ENCODE data around the gene ZDHHC14. TPM values are rescaled to one million over a fixed set of nuclear protein-coding genes. Genes with fewer than 3 reads are reported as not detected.
"Not testable (repeated sequence)": the region's sequence is repeated elsewhere in the genome, so short reads cannot be mapped to it uniquely, and the experiment has no call there.

ZDHHC14 gene
- total and polyA plus RNA-seq, 8 donors = 3.4 to 25.7 (median 7.4) TPM

- no peak for DNase-seq
- Histone ChIP-seq H3K27ac (peak overlapping the region in 4 of 5 donors; percentile 43 to 76 (median 54)), H3K9me3 (no peaks in the 10 kb centered on the region), H3K4me3 (no peak overlapping the region), H3K4me1 (peaks cover 0 to 27% (median 4%) of the 10 kb centered on the region in 4 donors), H3K27me3 (no peaks in the 10 kb centered on the region), H3K36me3 (no peaks in the 10 kb centered on the region)
- no peak for TF ChIP-seq EP300 (IDR thresholded peaks at IDR 0.05)
- no peak for TF ChIP-seq CTCF (IDR thresholded peaks at IDR 0.05)
- TF ChIP-seq POLR2AphosphoS5 (IDR thresholded peaks at IDR 0.05) = no peak
- no peak for TF ChIP-seq POLR2A (IDR thresholded peaks at IDR 0.05)
- intact Hi-C loops (cut with DNase I; ENCODE audit: low total_unique reads) = no loop called here
- WGBS, 5 donors = 80 to 93% (median 87%) methylated on average over 12 of the region's 12 CpGs
Measured at GRCh38 chr6:157716251-157716995, 335.4 kb downstream of the ZDHHC14 start.

DNA sequence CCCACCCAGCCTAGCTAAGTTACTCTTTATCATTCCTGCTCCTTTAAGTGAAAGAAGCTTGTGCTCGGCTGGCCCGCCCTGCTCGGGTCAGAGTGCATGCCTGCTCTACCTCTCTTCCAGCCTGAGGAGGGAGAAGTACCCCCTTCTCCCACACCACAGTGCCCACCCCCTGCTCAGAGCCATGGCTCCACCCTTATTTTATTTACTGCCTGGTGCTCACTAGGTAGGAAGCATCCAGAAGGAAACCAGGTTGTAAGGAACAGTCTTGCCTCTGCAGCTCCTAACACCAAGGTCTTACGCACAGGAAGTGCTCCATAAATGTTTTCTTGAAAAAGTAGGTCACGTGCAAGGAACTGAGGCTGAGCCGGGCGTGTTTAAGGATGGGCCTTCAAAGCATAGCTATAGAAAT is 336.4 kb downstream of the ZDHHC14 start:
- no peaks in the 10 kb centered on the region for H3K27me3 ChIP-seq
- TF ChIP-seq POLR2A (IDR thresholded peaks at IDR 0.05) (no peak), POLR2AphosphoS5 (IDR thresholded peaks at IDR 0.05) (no peak)
- no peaks in the 10 kb centered on the region for H3K9me3 ChIP-seq
- H3K4me3 ChIP-seq = no peak overlapping the region
- DNase-seq = peak in 1 of 2 donors; percentile 39
- H3K27ac ChIP-seq = peak overlapping the region in 2 of 5 donors; percentile 54 to 63
- intact Hi-C loops (cut with DNase I; ENCODE audit: low total_unique reads) = no loop called here
- H3K4me1 ChIP-seq = peaks cover 0 to 27% (median 4%) of the 10 kb centered on the region in 4 donors
- H3K36me3 ChIP-seq = no peaks in the 10 kb centered on the region
- WGBS, 5 donors = 38 to 65% (median 60%) methylated on average over 7 of the region's 7 CpGs

DNA sequence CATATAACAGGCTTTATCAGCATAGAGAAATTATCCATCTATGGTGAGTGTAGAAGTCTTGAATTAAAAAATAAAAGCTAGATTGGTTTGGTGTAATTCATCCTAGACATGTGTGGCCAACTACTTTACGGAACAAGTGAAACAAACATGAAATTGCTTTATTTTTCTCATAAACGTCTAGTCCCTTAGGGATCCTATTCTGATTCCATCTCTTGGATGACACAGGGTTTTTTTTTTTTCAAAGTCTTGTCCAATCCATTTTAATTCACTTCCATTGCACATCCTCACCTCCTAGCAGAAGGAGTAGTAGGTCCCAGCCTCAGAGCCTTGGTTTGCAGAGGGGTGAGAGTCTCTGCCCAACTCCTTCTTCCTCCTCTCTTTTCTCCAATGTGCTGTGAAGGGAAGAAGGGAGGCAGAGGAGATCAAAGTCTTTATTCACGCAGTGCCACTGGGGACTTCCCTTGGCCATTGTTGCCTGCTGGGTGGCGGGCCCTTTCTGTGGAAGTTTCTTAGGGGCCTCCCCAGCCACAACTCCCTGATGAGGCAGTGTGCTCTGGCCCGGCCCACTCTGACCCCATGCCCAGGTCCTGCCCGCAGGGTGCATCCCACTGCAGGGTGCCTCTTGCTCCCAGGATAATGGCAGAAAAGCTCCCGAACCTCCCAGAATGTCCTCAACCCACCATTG is 337.7 kb downstream of the ZDHHC14 start:
- Histone ChIP-seq H3K36me3 (no peaks in the 10 kb centered on the region), H3K4me3 (no peak overlapping the region), H3K9me3 (no peaks in the 10 kb centered on the region), H3K27ac (peak overlapping the region in 2 of 5 donors; percentile 1 to 18), H3K4me1 (peaks cover 0 to 27% (median 4%) of the 10 kb centered on the region in 4 donors), H3K27me3 (no peaks in the 10 kb centered on the region)
- whole genome bisulfite sequencing, 5 donors = 75 to 90% (median 85%) methylated on average over 7 of the region's 7 CpGs
- DNase-seq = no peak
- TF ChIP-seq POLR2A (IDR thresholded peaks at IDR 0.05) = no peak
- no peak for TF ChIP-seq EP300 (IDR thresholded peaks at IDR 0.05)
- no peak for TF ChIP-seq CTCF (IDR thresholded peaks at IDR 0.05)
- no peak for TF ChIP-seq POLR2AphosphoS5 (IDR thresholded peaks at IDR 0.05)
- intact Hi-C loops (cut with DNase I; ENCODE audit: low total_unique reads) = no loop called here

- H3K27ac ChIP-seq; H3K4me3 ChIP-seq; H3K27me3 ChIP-seq; H3K36me3 ChIP-seq; DNase-seq; intact Hi-C loops (cut with DNase I; ENCODE audit: low total_unique reads); H3K9me3 ChIP-seq: not testable (repeated sequence)
- peaks cover 0 to 14% (median 1%) of the 10 kb centered on the region in 4 donors for H3K4me1 ChIP-seq
- WGBS, 5 donors = 88 to 97% (median 93%) methylated on average over 6 of the region's 6 CpGs
Measured at GRCh38 chr6:157720964-157721363, 340.0 kb downstream of the ZDHHC14 start.

- peaks cover 0 to 10% (median 0%) of the 10 kb centered on the region in 4 donors for H3K4me1 ChIP-seq
- H3K4me3 ChIP-seq = no peak overlapping the region
- no peak for TF ChIP-seq CTCF (IDR thresholded peaks at IDR 0.05)
- TF ChIP-seq POLR2AphosphoS5 (IDR thresholded peaks at IDR 0.05) = no peak
- no peak for TF ChIP-seq POLR2A (IDR thresholded peaks at IDR 0.05)
- TF ChIP-seq EP300 (IDR thresholded peaks at IDR 0.05) = no peak
- peaks cover 0 to 7% (median 2%) of the 10 kb centered on the region in 4 donors for H3K9me3 ChIP-seq
- no peak overlapping the region for H3K27ac ChIP-seq
- intact Hi-C loops (cut with DNase I; ENCODE audit: low total_unique reads) = no loop called here
- 81 to 92% (median 86%) methylated on average over 18 of the region's 18 CpGs for whole genome bisulfite sequencing, 5 donors
- H3K36me3 ChIP-seq = no peaks in the 10 kb centered on the region
- no peaks in the 10 kb centered on the region for H3K27me3 ChIP-seq
- DNase-seq = no peak
Measured at GRCh38 chr6:157721426-157721825, 340.4 kb downstream of the ZDHHC14 start.
